Measurements from ENCODE around the gene CCDC90B.
"Not testable (repeated sequence)": the region's sequence is repeated elsewhere in the genome, so short reads cannot be mapped to it uniquely, and the experiment has no call there.

The CCDC90B gene

GRCh38 chr11:83285771-83286528 lies at the start of gene CCDC90B:
TSS of gene CCDC90B (minus strand) at chr11:83286367. CDS start at chr11:83285972, 395 bp downstream.
- H3K4me3 ChIP-seq (ENCODE audit: low read depth, low read length): peak within 1 kb of the TSS; percentile 98

GRCh38 chr11:83335446-83336070 lies 49.4 kb upstream of the CCDC90B start:
- no peak overlapping the region for H3K4me3 ChIP-seq (ENCODE audit: low read depth, low read length)

GRCh38 chr11:83330303-83330702 lies 44.1 kb upstream of the CCDC90B start:
- H3K4me3 ChIP-seq (ENCODE audit: low read depth, low read length): no peak overlapping the region

GRCh38 chr11:83326326-83326725 lies 40.2 kb upstream of the CCDC90B start:
- H3K4me3 ChIP-seq (ENCODE audit: low read depth, low read length): no peak overlapping the region

- H3K4me3 ChIP-seq (ENCODE audit: low read depth, low read length): no peak overlapping the region
These were observed 33.2 kb upstream of the CCDC90B start for GRCh38 chr11:83319346-83319745.

GRCh38 chr11:83318931-83319330 lies 32.8 kb upstream of the CCDC90B start:
- no peak overlapping the region for H3K4me3 ChIP-seq (ENCODE audit: low read depth, low read length)

GRCh38 chr11:83317757-83318690 lies 31.9 kb upstream of the CCDC90B start:
- H3K4me3 ChIP-seq (ENCODE audit: low read depth, low read length): no peak overlapping the region

- H3K4me3 ChIP-seq (ENCODE audit: low read depth, low read length): not testable (repeated sequence)
These were observed 30.7 kb upstream of the CCDC90B start for GRCh38 chr11:83316897-83317268.

GRCh38 chr11:83316143-83316896 lies 30.2 kb upstream of the CCDC90B start:
- not testable (repeated sequence) for H3K4me3 ChIP-seq (ENCODE audit: low read depth, low read length)

- no peak overlapping the region for H3K4me3 ChIP-seq (ENCODE audit: low read depth, low read length)
These were observed 26.3 kb upstream of the CCDC90B start for GRCh38 chr11:83312430-83312829.

GRCh38 chr11:83311701-83312100 lies 25.5 kb upstream of the CCDC90B start:
- no peak overlapping the region for H3K4me3 ChIP-seq (ENCODE audit: low read depth, low read length)

- H3K4me3 ChIP-seq (ENCODE audit: low read depth, low read length): no peak overlapping the region
These were observed 24.6 kb upstream of the CCDC90B start for GRCh38 chr11:83310718-83311117.

GRCh38 chr11:83308536-83308935 lies 22.4 kb upstream of the CCDC90B start:
- H3K4me3 ChIP-seq (ENCODE audit: low read depth, low read length): not testable (repeated sequence)

- H3K4me3 ChIP-seq (ENCODE audit: low read depth, low read length): no peak overlapping the region
These were observed 20.3 kb upstream of the CCDC90B start for GRCh38 chr11:83306200-83307080.

GRCh38 chr11:83303316-83303715 lies 17.1 kb upstream of the CCDC90B start:
- H3K4me3 ChIP-seq (ENCODE audit: low read depth, low read length): no peak overlapping the region

- H3K4me3 ChIP-seq (ENCODE audit: low read depth, low read length): no peak overlapping the region
These were observed 16.0 kb upstream of the CCDC90B start for GRCh38 chr11:83302151-83302550.

GRCh38 chr11:83299681-83300080 lies 13.5 kb upstream of the CCDC90B start:
- H3K4me3 ChIP-seq (ENCODE audit: low read depth, low read length): no peak overlapping the region

GRCh38 chr11:83294208-83294607 lies 8.0 kb upstream of the CCDC90B start:
- H3K4me3 ChIP-seq (ENCODE audit: low read depth, low read length): no peak overlapping the region

- no peak overlapping the region for H3K4me3 ChIP-seq (ENCODE audit: low read depth, low read length)
These were observed 7.2 kb upstream of the CCDC90B start for GRCh38 chr11:83293457-83293774.
